Keratinocyte (primary cell): ENCODE measurements around the gene RAB11FIP4. TPM values are rescaled to one million over a fixed set of nuclear protein-coding genes. Genes with fewer than 3 reads are reported as not detected.

Experiments used
- DNase-seq: peaks from one replicate; pipeline ENCODE4 v3.0.0-alpha.2; 2011; ENCODE audit warnings: low read depth, missing footprints, low spot score
- FAIRE-seq: peaks from 2 replicates; lab custom pipeline; 2011; peaks lifted over from hg19 to GRCh38; lab: Jason Lieb, UNC
- H2AFZ ChIP-seq: 2 replicates; pipeline ENCODE4 v1.6.0; 2012; ENCODE audit warnings: low read length, control low read depth, inconsistent platforms; ENCODE audit not compliant: control insufficient read depth
- H3K27ac ChIP-seq: 2 replicates; pipeline ENCODE4 v1.5.1; 2011; ENCODE audit warnings: low read length; ENCODE audit not compliant: control insufficient read depth, insufficient read depth
- H3K27me3 ChIP-seq: 3 replicates; pipeline ENCODE4 v1.6.0; 2011; ENCODE audit warnings: low read length; ENCODE audit not compliant: control insufficient read depth, insufficient read depth; ENCODE audit errors: extremely low read depth
- H3K36me3 ChIP-seq, 2 experiments: 2 replicates in 1 of 2; 3 replicates in 1 of 2; pipeline ENCODE4 v1.5.1; 2011; ENCODE audit warnings: low read length in 2 of 2, mild to moderate bottlenecking in 1 of 2; ENCODE audit not compliant: control insufficient read depth in 2 of 2, insufficient read depth in 2 of 2; ENCODE audit errors: extremely low read depth in 1 of 2
- H3K4me1 ChIP-seq: 3 replicates; pipeline ENCODE4 v1.5.1; 2011; ENCODE audit warnings: low read length; ENCODE audit not compliant: control insufficient read depth, insufficient read depth; ENCODE audit errors: extremely low read depth
- H3K4me2 ChIP-seq: 3 replicates; pipeline ENCODE4 v1.6.0; 2011; ENCODE audit warnings: low read depth, low read length; ENCODE audit not compliant: control insufficient read depth, insufficient read depth; ENCODE audit errors: extremely low read depth
- H3K4me3 ChIP-seq, 3 experiments: fragments of 200-600 bp in 1 of 3; sonication (generic) in 1 of 3; 2 replicates in 2 of 3; 3 replicates in 1 of 3; pipeline ENCODE4 v1.5.1; 2011 to 2016; ENCODE audit warnings: low read length in 3 of 3, mild to moderate bottlenecking in 3 of 3, control low read depth in 2 of 3, inconsistent platforms in 1 of 3, low read depth in 1 of 3, mixed read lengths in 1 of 3, mixed run types in 1 of 3, moderate library complexity in 1 of 3; ENCODE audit not compliant: control insufficient read depth in 2 of 3, insufficient read depth in 2 of 3; ENCODE audit errors: extremely low read depth in 1 of 3
- H3K79me2 ChIP-seq: 2 replicates; pipeline ENCODE4 v1.6.0; 2012; ENCODE audit warnings: low read length; ENCODE audit not compliant: control insufficient read depth, insufficient read depth
- H3K9ac ChIP-seq: 3 replicates; pipeline ENCODE4 v1.6.0; 2011; ENCODE audit warnings: low read length; ENCODE audit not compliant: control insufficient read depth, insufficient read depth; ENCODE audit errors: extremely low read depth
- H3K9me1 ChIP-seq: 3 replicates; pipeline ENCODE4 v1.6.0; 2011; ENCODE audit warnings: low read length; ENCODE audit not compliant: control insufficient read depth, insufficient read depth; ENCODE audit errors: extremely low read depth
- H3K9me3 ChIP-seq: 2 replicates; pipeline ENCODE4 v1.5.1; 2012; ENCODE audit warnings: low read depth, low read length; ENCODE audit not compliant: control insufficient read depth
- H4K20me1 ChIP-seq: 3 replicates; pipeline ENCODE4 v1.6.0; 2011; ENCODE audit warnings: low read length; ENCODE audit not compliant: control insufficient read depth, insufficient read depth; ENCODE audit errors: extremely low read depth
- EZH2 ChIP-seq: IDR thresholded peaks from one replicate; pipeline ENCODE4 v1.6.1; 2012; ENCODE audit warnings: inconsistent platforms, mild to moderate bottlenecking, low read length, moderate library complexity
- dilution Hi-C: fragments of 300-500 bp; cut with MboI; formaldehyde crosslinking; loops from one replicate; pipeline ENCODE4 v1.7.0; 2020; ENCODE audit warnings: low sequenced_read_pairs; ENCODE audit not compliant: extremely low pct_ligation_motif_present
- polyA plus RNA-seq, 5 experiments: library from polyadenylated mRNA; depleted of rRNA in 3 of 5; stranded (reverse) in 3 of 5; stranded (forward) in 1 of 5; unstranded in 1 of 5; fragments of >200 nt; gene quantifications; 1 replicate in 1 of 5; 2 replicates in 3 of 5; 3 replicates in 1 of 5; pipeline versions ENCODE4 v1.2.1 to v1.2.3, GENCODE V29; 2011 to 2012; ENCODE audit warnings: missing spikeins in 2 of 5, low read depth in 1 of 5, low replicate concordance in 1 of 5
- TF ChIP-seq, protein P1 (sequence below), 3 experiments: IDR thresholded peaks in 1 of 3; conservative IDR thresholded peaks in 1 of 3; optimal IDR thresholded peaks in 1 of 3; 2 replicates in 2 of 3; 3 replicates in 1 of 3; pipeline versions ENCODE3 to v1.5.1; 2011; ENCODE audit warnings: low read length in 3 of 3, mild to moderate bottlenecking in 3 of 3, moderate library complexity in 2 of 3, control low read depth in 1 of 3, inconsistent platforms in 1 of 3; ENCODE audit not compliant: insufficient read depth in 2 of 3; ENCODE audit errors: extremely low read depth in 1 of 3

The RAB11FIP4 gene
- polyA plus RNA-seq, 1 donor (not counting 4 experiments of a cell fraction or from before 2014, with no cell fraction given): 9.1 TPM

DNA sequence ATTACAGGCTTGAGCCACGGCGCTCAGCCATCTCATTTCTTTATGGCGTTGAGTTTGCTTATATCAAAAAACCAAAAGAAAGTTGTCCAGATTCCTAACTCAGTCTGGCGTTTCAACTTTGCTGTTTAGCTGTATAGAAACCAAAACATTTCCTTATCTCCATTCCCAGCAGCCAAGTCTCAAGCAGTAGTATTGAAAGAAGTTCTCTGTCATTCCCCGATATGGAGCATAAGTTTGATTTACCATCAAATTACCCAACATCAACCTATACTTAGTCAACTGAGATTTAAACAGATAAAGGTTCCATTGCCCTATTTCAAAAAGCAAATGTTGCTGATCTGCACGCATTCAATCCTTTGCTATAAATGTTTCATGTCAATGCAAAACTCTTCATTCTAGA is 27.5 kb upstream of the RAB11FIP4 start:
- H3K27ac ChIP-seq: no peak overlapping the region
- H4K20me1 ChIP-seq: peaks cover 2% of the 10 kb centered on the region
- H3K4me1 ChIP-seq: no peaks in the 10 kb centered on the region
- no peak for DNase-seq
- no peak overlapping the region for H2AFZ ChIP-seq
- H3K27me3 ChIP-seq: no peaks in the 10 kb centered on the region
- no peaks in the 10 kb centered on the region for H3K9me3 ChIP-seq
- dilution Hi-C loops: no loop called here
- no peak for FAIRE-seq
- no peak overlapping the region for H3K4me2 ChIP-seq
- peaks cover 12 to 15% of the 10 kb centered on the region in 2 experiments for H3K36me3 ChIP-seq
- H3K79me2 ChIP-seq: no peaks in the 10 kb centered on the region
- TF ChIP-seq EZH2: no peak
- TF ChIP-seq, protein P1, sequence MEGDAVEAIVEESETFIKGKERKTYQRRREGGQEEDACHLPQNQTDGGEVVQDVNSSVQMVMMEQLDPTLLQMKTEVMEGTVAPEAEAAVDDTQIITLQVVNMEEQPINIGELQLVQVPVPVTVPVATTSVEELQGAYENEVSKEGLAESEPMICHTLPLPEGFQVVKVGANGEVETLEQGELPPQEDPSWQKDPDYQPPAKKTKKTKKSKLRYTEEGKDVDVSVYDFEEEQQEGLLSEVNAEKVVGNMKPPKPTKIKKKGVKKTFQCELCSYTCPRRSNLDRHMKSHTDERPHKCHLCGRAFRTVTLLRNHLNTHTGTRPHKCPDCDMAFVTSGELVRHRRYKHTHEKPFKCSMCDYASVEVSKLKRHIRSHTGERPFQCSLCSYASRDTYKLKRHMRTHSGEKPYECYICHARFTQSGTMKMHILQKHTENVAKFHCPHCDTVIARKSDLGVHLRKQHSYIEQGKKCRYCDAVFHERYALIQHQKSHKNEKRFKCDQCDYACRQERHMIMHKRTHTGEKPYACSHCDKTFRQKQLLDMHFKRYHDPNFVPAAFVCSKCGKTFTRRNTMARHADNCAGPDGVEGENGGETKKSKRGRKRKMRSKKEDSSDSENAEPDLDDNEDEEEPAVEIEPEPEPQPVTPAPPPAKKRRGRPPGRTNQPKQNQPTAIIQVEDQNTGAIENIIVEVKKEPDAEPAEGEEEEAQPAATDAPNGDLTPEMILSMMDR (optimal IDR thresholded peaks at IDR 0.05 in 1 of 3, IDR thresholded peaks at IDR 0.05 in 1 of 3, conservative IDR thresholded peaks at IDR 0.05 in 1 of 3; ENCODE audit: extremely low read depth in 1 of 3, insufficient read depth in 2 of 3, low read length in 3 of 3): no peak
- no peak overlapping the region for H3K4me3 ChIP-seq
- no peaks in the 10 kb centered on the region for H3K9me1 ChIP-seq
- H3K9ac ChIP-seq: no peak overlapping the region

DNA sequence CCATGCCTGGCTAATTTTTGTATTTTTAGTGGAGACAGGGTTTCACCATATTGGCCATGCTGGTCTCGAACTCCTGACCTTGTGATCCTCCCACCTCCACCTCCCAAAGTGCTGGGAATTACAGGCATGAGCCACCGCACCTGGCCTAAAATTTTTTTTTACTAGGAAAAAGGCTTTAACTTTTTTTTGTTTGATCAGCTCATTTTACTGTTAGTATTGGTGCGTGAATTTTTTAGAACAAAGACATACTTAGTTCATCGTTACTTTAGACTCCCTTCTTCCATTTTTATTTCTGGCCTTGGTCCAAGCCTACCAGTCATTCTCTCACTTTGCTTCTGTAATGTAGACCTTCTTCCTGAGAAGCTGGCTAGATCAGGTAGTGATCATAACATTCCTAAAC is 25.4 kb upstream of the RAB11FIP4 start:
- no peaks in the 10 kb centered on the region for H3K4me1 ChIP-seq
- H3K4me3 ChIP-seq: no peak overlapping the region
- H2AFZ ChIP-seq: no peak overlapping the region
- no peaks in the 10 kb centered on the region for H3K9me3 ChIP-seq
- H4K20me1 ChIP-seq: peaks cover 2% of the 10 kb centered on the region
- H3K79me2 ChIP-seq: no peaks in the 10 kb centered on the region
- no peak for DNase-seq
- no peaks in the 10 kb centered on the region for H3K9me1 ChIP-seq
- peaks cover 4 to 9% of the 10 kb centered on the region in 2 experiments for H3K36me3 ChIP-seq
- H3K27me3 ChIP-seq: no peaks in the 10 kb centered on the region
- dilution Hi-C loops: no loop called here
- H3K9ac ChIP-seq: no peak overlapping the region
- H3K27ac ChIP-seq: no peak overlapping the region
- H3K4me2 ChIP-seq: no peak overlapping the region
- TF ChIP-seq, protein P1 (optimal IDR thresholded peaks at IDR 0.05 in 1 of 3, IDR thresholded peaks at IDR 0.05 in 1 of 3, conservative IDR thresholded peaks at IDR 0.05 in 1 of 3; ENCODE audit: extremely low read depth in 1 of 3, insufficient read depth in 2 of 3, low read length in 3 of 3): no peak
- no peak for TF ChIP-seq EZH2
- FAIRE-seq: no peak
